ENCODE data around the gene ADGRG2.

- TF ChIP-seq CTCF (IDR thresholded peaks at IDR 0.05; ENCODE audit: borderline replicate concordance, extremely low read depth, low read length, poor library complexity, severe bottlenecking) (no peak), EZH2 (IDR thresholded peaks at IDR 0.05; ENCODE audit: borderline replicate concordance, low read depth, low read length, severe bottlenecking) (no peak)
Observed at GRCh38 chrX:18944482-18944881, 177.8 kb downstream of the ADGRG2 start.
